AG04450 (cell line): Measurements from ENCODE around the gene ORM2. TPM values are rescaled to one million over a fixed set of nuclear protein-coding genes. Genes with fewer than 3 reads are reported as not detected.
"Not testable (repeated sequence)": the region's sequence is repeated elsewhere in the genome, so short reads cannot be mapped to it uniquely, and the experiment has no call there.

Experiments
- CTCF ChIA-PET: fragments of 300-600, 350-600 bp; formaldehyde crosslinking; extraction: SDS; loops from one replicate; lab custom pipeline; 2022; ENCODE audit warnings: antibody characterized with exemption, inconsistent platforms; lab: Charles Lee
- POLR2A ChIA-PET: fragments of 350-600 bp; formaldehyde crosslinking; extraction: SDS; loops from one replicate; lab custom pipeline; 2021; ENCODE audit warnings: antibody characterized with exemption, inconsistent platforms; lab: Yijun Ruan, JAX
- DNase-seq: peaks from one replicate; pipeline ENCODE4 v3.0.0-alpha.2; 2011; ENCODE audit warnings: low read depth, low spot score
- H3K27ac ChIP-seq: one replicate; pipeline ENCODE4 v1.5.1; 2012; ENCODE audit warnings: low read depth, low read length, control low read depth
- H3K27me3 ChIP-seq: one replicate; pipeline ENCODE4 v1.6.0; 2012; ENCODE audit warnings: low read length; ENCODE audit not compliant: control insufficient read depth, insufficient read depth
- H3K4me3 ChIP-seq: 2 replicates; pipeline ENCODE4 v1.5.1; 2011; ENCODE audit warnings: mild to moderate bottlenecking, low read depth, low read length, control low read depth
- H3K9me3 ChIP-seq: 2 replicates; pipeline ENCODE4 v1.5.1; 2012; ENCODE audit warnings: low read length; ENCODE audit not compliant: control insufficient read depth, insufficient read depth
- CTCF ChIP-seq: IDR thresholded peaks from 2 replicates; pipeline ENCODE4 v1.5.1; 2011; ENCODE audit warnings: low read depth, low read length, control low read depth, inconsistent platforms
- polyA plus RNA-seq: library from polyadenylated mRNA; depleted of rRNA; stranded (reverse); fragments of >200 nt; gene quantifications from 2 replicates; pipeline ENCODE4 v1.2.3, GENCODE V29; 2011

Gene ORM2
- polyA plus RNA-seq, 1 experiment, result not detected

- H3K27me3 ChIP-seq, CTCF ChIA-PET, H3K9me3 ChIP-seq, H3K27ac ChIP-seq, POLR2A ChIA-PET, DNase-seq, H3K4me3 ChIP-seq: not testable (repeated sequence)
Observed at GRCh38 chr9:114332474-114333040, 2.9 kb downstream of the ORM2 start.

- POLR2A ChIA-PET, H3K4me3 ChIP-seq, H3K9me3 ChIP-seq, DNase-seq, CTCF ChIA-PET, H3K27ac ChIP-seq, H3K27me3 ChIP-seq: not testable (repeated sequence)
Observed at GRCh38 chr9:114333718-114334117, 4.0 kb downstream of the ORM2 start.

- CTCF ChIA-PET, result no interaction called here
- DNase-seq, result no peak
- Histone ChIP-seq H3K27ac (no peak overlapping the region), H3K4me3 (no peak overlapping the region), H3K9me3 (no peaks in the 10 kb centered on the region; the same call in 1 of the 2 replicates), H3K27me3 (no peaks in the 10 kb centered on the region)
- no peak for TF ChIP-seq CTCF
- POLR2A ChIA-PET, result no interaction called here
Observed at GRCh38 chr9:114334490-114334889, 4.8 kb downstream of the ORM2 start.

GRCh38 chr9:114335745-114336144, 6.1 kb downstream of the ORM2 start:
- Histone ChIP-seq H3K27me3 (no peaks in the 10 kb centered on the region), H3K9me3 (no peaks in the 10 kb centered on the region; the same call in 1 of the 2 replicates), H3K27ac (no peak overlapping the region), H3K4me3 (no peak overlapping the region)
- TF ChIP-seq CTCF, result no peak
- DNase-seq, result no peak
- ChIA-PET POLR2A (no interaction called here), CTCF (no interaction called here)

GRCh38 chr9:114336157-114336556, 6.5 kb downstream of the ORM2 start:
- TF ChIP-seq CTCF, result no peak
- DNase-seq, result no peak
- POLR2A ChIA-PET, result no interaction called here
- Histone ChIP-seq H3K27ac (no peak overlapping the region), H3K9me3 (no peaks in the 10 kb centered on the region; the same call in 1 of the 2 replicates), H3K27me3 (no peaks in the 10 kb centered on the region), H3K4me3 (no peak overlapping the region)
- CTCF ChIA-PET, result interaction anchor here (1.5 kb wide), 1 partner anchor 69 kb away, joined by 4 read pairs; no protein-coding TSS in a partner anchor

- no peak for DNase-seq
- CTCF ChIA-PET, result interaction anchor here (1.5 kb wide), 1 partner anchor 69 kb away, joined by 4 read pairs; no protein-coding TSS in a partner anchor
- POLR2A ChIA-PET, result no interaction called here
- TF ChIP-seq CTCF, result no peak
- H3K27ac ChIP-seq, result no peak overlapping the region
- H3K4me3 ChIP-seq, result no peak overlapping the region
- H3K27me3 ChIP-seq, result no peaks in the 10 kb centered on the region
- H3K9me3 ChIP-seq, result no peaks in the 10 kb centered on the region; the same call in 1 of the 2 replicates
Observed at GRCh38 chr9:114336699-114337395, 7.2 kb downstream of the ORM2 start.
